A673 (cell line): Measurements from ENCODE around the gene NSUN3. TPM values are rescaled to one million over a fixed set of nuclear protein-coding genes. Genes with fewer than 3 reads are reported as not detected.
A peak's percentile ranks its signal among the peaks of the same experiment; 100 is the strongest.

Source experiments
- BruUV-seq: library from RNA; stranded (reverse); fragments of 400-500 nt; replicated peaks from 2 replicates; lab custom pipeline; 2021; lab: Mats Ljungman, UMichigan
- CTCF ChIA-PET: fragments of 300-600 bp; sonication (Branson Sonifier 250); formaldehyde crosslinking; loops from one replicate; lab custom pipeline; 2022; ENCODE audit warnings: antibody characterized with exemption; lab: Charles Lee
- POLR2A ChIA-PET: fragments of 300-600 bp; sonication (Branson Sonifier 250); formaldehyde crosslinking; loops from one replicate; lab custom pipeline; 2022; ENCODE audit warnings: antibody characterized with exemption; ENCODE audit not compliant: low non-redundant PET; lab: Charles Lee
- DNase-seq: peaks from one replicate; pipeline ENCODE4 v3.0.0-alpha.2; 2015; ENCODE audit warnings: low spot score
- H3K27ac ChIP-seq: fragments of 200-600 bp; sonication (generic); 2 replicates; pipeline ENCODE4 v1.5.1; 2016; ENCODE audit warnings: mixed run types, low read depth, mild to moderate bottlenecking, mixed read lengths, antibody characterized with exemption, low read length; ENCODE audit not compliant: poor library complexity, severe bottlenecking
- H3K27me3 ChIP-seq: fragments of 200-600 bp; sonication (generic); replicated peaks from 2 replicates; pipeline ENCODE4 v1.6.1; 2017; ENCODE audit warnings: mixed run types, low read depth, mild to moderate bottlenecking, mixed read lengths, antibody characterized with exemption, low read length; ENCODE audit not compliant: insufficient read depth, poor library complexity
- H3K36me3 ChIP-seq: fragments of 200-600 bp; sonication (generic); 2 replicates; pipeline ENCODE4 v1.6.1; 2016; ENCODE audit warnings: mixed run types, mild to moderate bottlenecking, mixed read lengths, antibody characterized with exemption, low read length; ENCODE audit not compliant: insufficient read depth, poor library complexity, severe bottlenecking
- H3K4me1 ChIP-seq: fragments of 200-600 bp; sonication (generic); 2 replicates; pipeline ENCODE4 v1.6.1; 2017; ENCODE audit warnings: mixed run types, mild to moderate bottlenecking, mixed read lengths, antibody characterized with exemption, low read length; ENCODE audit not compliant: insufficient read depth, poor library complexity, severe bottlenecking
- H3K4me3 ChIP-seq: fragments of 200-600 bp; sonication (generic); 2 replicates; pipeline ENCODE4 v1.5.1; 2016; ENCODE audit warnings: low read depth, mixed run types, mild to moderate bottlenecking, mixed read lengths, low read length; ENCODE audit not compliant: poor library complexity, severe bottlenecking
- H3K9me3 ChIP-seq: fragments of 200-600 bp; sonication (generic); 2 replicates; pipeline ENCODE4 v1.6.1; 2016; ENCODE audit warnings: mixed run types, low read depth, mild to moderate bottlenecking, mixed read lengths, antibody characterized with exemption, low read length; ENCODE audit not compliant: poor library complexity, severe bottlenecking
- EZH2 ChIP-seq: fragments of 200-600 bp; sonication (generic); IDR thresholded peaks from 2 replicates; pipeline ENCODE4 v1.6.1; 2017; ENCODE audit warnings: borderline replicate concordance, low read depth, mild to moderate bottlenecking, mixed read lengths, antibody characterized with exemption, low read length; ENCODE audit not compliant: poor library complexity, severe bottlenecking
- intact Hi-C: fragments of 100-400 bp; cut with micrococcal nuclease; formaldehyde crosslinking; loops from one replicate; pipeline ENCODE4 v1.10.0; 2022; ENCODE audit not compliant: unreplicated experiment
- total RNA-seq: library from RNA; stranded (reverse); gene quantifications from 2 replicates; pipeline ENCODE4 v1.2.3, GENCODE V29; 2021
- TF ChIP-seq, protein P1 (sequence below): fragments of 300-800, 200-600 bp; sonication (generic); conservative IDR thresholded peaks from 2 replicates; pipeline ENCODE4 v1.5.1; 2017; ENCODE audit warnings: low read depth, mild to moderate bottlenecking, antibody characterized with exemption, low read length, moderate library complexity, mixed read lengths

NSUN3 gene
- total RNA-seq, 1 experiment from 2014 or later, result 15.6 TPM

DNA sequence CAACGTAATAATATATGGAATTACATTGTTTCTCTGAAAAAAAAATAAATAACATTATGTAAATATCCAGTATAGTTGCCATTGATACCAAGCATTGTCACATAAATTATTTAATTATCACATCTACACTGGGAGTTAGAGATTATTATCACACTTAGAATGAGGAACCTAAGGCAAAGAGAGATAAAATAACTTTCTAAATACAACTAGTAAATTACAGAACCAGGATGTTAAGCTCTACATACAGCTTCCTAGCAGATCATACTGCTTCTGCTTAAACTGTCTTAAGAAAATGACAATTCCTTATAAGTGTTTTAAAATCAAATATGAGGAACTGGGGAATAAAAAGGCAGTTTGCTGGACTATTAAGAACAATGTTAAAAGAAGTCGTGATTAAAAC lies 104.5 kb downstream of the NSUN3 start:
- POLR2A ChIA-PET, result no interaction called here
- CTCF ChIA-PET, result no interaction called here
- TF ChIP-seq, protein P1, sequence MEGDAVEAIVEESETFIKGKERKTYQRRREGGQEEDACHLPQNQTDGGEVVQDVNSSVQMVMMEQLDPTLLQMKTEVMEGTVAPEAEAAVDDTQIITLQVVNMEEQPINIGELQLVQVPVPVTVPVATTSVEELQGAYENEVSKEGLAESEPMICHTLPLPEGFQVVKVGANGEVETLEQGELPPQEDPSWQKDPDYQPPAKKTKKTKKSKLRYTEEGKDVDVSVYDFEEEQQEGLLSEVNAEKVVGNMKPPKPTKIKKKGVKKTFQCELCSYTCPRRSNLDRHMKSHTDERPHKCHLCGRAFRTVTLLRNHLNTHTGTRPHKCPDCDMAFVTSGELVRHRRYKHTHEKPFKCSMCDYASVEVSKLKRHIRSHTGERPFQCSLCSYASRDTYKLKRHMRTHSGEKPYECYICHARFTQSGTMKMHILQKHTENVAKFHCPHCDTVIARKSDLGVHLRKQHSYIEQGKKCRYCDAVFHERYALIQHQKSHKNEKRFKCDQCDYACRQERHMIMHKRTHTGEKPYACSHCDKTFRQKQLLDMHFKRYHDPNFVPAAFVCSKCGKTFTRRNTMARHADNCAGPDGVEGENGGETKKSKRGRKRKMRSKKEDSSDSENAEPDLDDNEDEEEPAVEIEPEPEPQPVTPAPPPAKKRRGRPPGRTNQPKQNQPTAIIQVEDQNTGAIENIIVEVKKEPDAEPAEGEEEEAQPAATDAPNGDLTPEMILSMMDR, result no peak
- TF ChIP-seq EZH2, result no peak
- Histone ChIP-seq H3K27me3 (peaks cover 3% of the 10 kb centered on the region), H3K4me3 (no peak overlapping the region), H3K4me1 (peaks cover 12% of the 10 kb centered on the region), H3K36me3 (no peaks in the 10 kb centered on the region), H3K9me3 (no peaks in the 10 kb centered on the region), H3K27ac (no peak overlapping the region)
- intact Hi-C loops, result no loop called here
- no TSS peak for BruUV-seq
- no peak for DNase-seq

DNA sequence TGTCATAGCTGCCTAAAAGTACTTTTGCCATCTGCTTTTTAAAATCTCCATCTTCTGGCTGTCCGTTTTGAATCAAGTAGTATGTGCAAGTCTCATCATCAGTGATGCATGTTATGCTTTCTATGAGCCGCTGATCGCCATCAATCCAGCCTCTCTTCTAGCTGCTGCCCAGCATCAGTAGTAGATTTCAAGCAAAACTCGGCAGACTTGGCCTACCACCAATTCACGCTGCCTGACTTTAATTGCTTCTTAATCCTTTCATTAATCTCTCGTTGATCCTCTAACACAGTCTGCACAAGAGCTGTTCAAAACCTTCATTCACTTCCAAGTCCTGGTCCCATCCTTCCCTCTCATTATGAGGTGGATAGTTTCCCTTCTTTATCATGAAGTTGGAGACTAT lies 104.9 kb downstream of the NSUN3 start:
- TF ChIP-seq, protein P1, result no peak
- TF ChIP-seq EZH2, result no peak
- no TSS peak for BruUV-seq

DNA sequence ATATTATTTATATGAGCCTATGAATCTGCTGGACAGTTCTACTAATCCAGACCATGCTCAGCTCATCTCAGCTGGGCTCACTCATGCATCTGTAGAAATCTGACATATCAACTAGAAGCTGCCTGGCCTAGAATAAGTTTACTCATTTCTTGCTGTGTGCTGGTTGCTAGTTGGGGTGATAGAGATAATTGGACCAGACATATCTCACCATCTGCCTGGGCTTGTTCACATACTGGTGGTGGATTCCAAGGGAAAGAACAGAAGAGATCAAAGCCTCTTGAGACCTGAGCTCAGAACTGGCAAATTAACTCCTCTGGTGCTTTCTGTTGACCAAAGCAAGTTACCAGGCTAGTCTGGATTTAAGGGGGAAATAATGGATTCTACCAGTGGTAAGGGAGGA lies 109.1 kb downstream of the NSUN3 start:
- Histone ChIP-seq H3K9me3 (no peaks in the 10 kb centered on the region), H3K36me3 (no peaks in the 10 kb centered on the region), H3K4me1 (peaks cover 36% of the 10 kb centered on the region), H3K27me3 (no peaks in the 10 kb centered on the region), H3K4me3 (no peak overlapping the region), H3K27ac (no peak overlapping the region)
- POLR2A ChIA-PET, result no interaction called here
- TF ChIP-seq, protein P1, result no peak
- no peak for TF ChIP-seq EZH2
- intact Hi-C loops, result loop anchor here (10.0 kb wide), 1 partner anchor 47 kb away; no protein-coding TSS in a partner anchor
- BruUV-seq, result no TSS peak
- DNase-seq, result no peak
- CTCF ChIA-PET, result no interaction called here

More for the DNA sequence above, 104.9 kb downstream of the NSUN3 start:
- POLR2A ChIA-PET, result no interaction called here
- CTCF ChIA-PET, result no interaction called here
- DNase-seq, result peak; percentile 58
- Histone ChIP-seq H3K9me3 (no peaks in the 10 kb centered on the region), H3K36me3 (no peaks in the 10 kb centered on the region), H3K4me3 (no peak overlapping the region), H3K4me1 (peaks cover 14% of the 10 kb centered on the region), H3K27me3 (peaks cover 3% of the 10 kb centered on the region), H3K27ac (no peak overlapping the region)
- intact Hi-C loops, result no loop called here
